HepG2 (cell line): ENCODE results near the gene CACNA1G. TPM values are rescaled to one million over a fixed set of nuclear protein-coding genes. Genes with fewer than 3 reads are reported as not detected.

Experiments
- ARHGAP35 ChIP-seq: sonication (generic); formaldehyde crosslinking; IDR thresholded peaks from 2 replicates; pipeline ENCODE4 v1.9.0; 2022; ENCODE audit warnings: mild to moderate bottlenecking, inconsistent platforms, moderate library complexity, missing genetic modification reagents, borderline replicate concordance
- ATF3 ChIP-seq: sonication (generic); formaldehyde crosslinking; IDR thresholded peaks from 2 replicates; pipeline ENCODE4 v1.4.0; 2020; ENCODE audit warnings: missing genetic modification reagents
- HOXA9 ChIP-seq: sonication (generic); formaldehyde crosslinking; IDR thresholded peaks from 2 replicates; pipeline ENCODE4 v1.8.1; 2022; ENCODE audit warnings: missing genetic modification reagents, mild to moderate bottlenecking, moderate library complexity, borderline replicate concordance
- PRDM10 ChIP-seq: sonication (generic); formaldehyde crosslinking; IDR thresholded peaks from 2 replicates; pipeline ENCODE4 v1.4.0; 2020; ENCODE audit warnings: low read depth, missing genetic modification reagents
- RBM39 ChIP-seq: fragments of 200-400 bp; formaldehyde crosslinking; IDR thresholded peaks from one replicate; pipeline ENCODE4 v1.6.1; 2018; ENCODE audit warnings: antibody characterized with exemption, mild to moderate bottlenecking, low read depth, low read length; ENCODE audit not compliant: poor library complexity, severe bottlenecking
- SP4 ChIP-seq: sonication (generic); formaldehyde crosslinking; IDR thresholded peaks from 2 replicates; pipeline ENCODE4 v1.8.1; 2023; ENCODE audit warnings: mild to moderate bottlenecking, missing genetic modification reagents
- TRAFD1 ChIP-seq: sonication (generic); formaldehyde crosslinking; IDR thresholded peaks from 2 replicates; pipeline ENCODE4 v1.5.1; 2020; ENCODE audit warnings: missing genetic modification reagents, mild to moderate bottlenecking, borderline replicate concordance
- ZFP82 ChIP-seq: sonication (generic); formaldehyde crosslinking; IDR thresholded peaks from 2 replicates; pipeline ENCODE4 v1.5.1; 2020; ENCODE audit warnings: mild to moderate bottlenecking, missing genetic modification reagents, borderline replicate concordance
- ZNF616 ChIP-seq: sonication (generic); formaldehyde crosslinking; IDR thresholded peaks from 2 replicates; pipeline ENCODE4 v1.5.0; 2020; ENCODE audit warnings: low read depth, mild to moderate bottlenecking, missing genetic modification reagents
- ZNF619 ChIP-seq: sonication (generic); formaldehyde crosslinking; IDR thresholded peaks from 2 replicates; pipeline ENCODE4 v1.4.0; 2020; ENCODE audit warnings: mild to moderate bottlenecking, missing genetic modification reagents
- ZNF678 ChIP-seq: sonication (generic); formaldehyde crosslinking; IDR thresholded peaks from 2 replicates; pipeline ENCODE4 v1.4.0; 2020; ENCODE audit warnings: mild to moderate bottlenecking, missing genetic modification reagents
- ZXDC ChIP-seq: sonication (generic); formaldehyde crosslinking; IDR thresholded peaks from 2 replicates; pipeline ENCODE4 v1.5.0; 2020; ENCODE audit warnings: mild to moderate bottlenecking, missing genetic modification reagents
- polyA plus RNA-seq, 8 experiments: library from polyadenylated mRNA; depleted of rRNA in 3 of 8; stranded (reverse) in 7 of 8; unstranded in 1 of 8; fragments of >200 nt; fragmentation: Illumina TruSeq in 4 of 8; extraction: Trizol in 4 of 8; gene quantifications; 2 replicates each; pipeline versions ENCODE4 v1.2.1 to v1.2.3, GENCODE V29; 2011 to 2016; ENCODE audit warnings: low read depth in 4 of 8, missing spikeins in 1 of 8, mixed read lengths in 1 of 8; ENCODE audit not compliant: insufficient read depth in 1 of 8
- total RNA-seq, 5 experiments: library from RNA; depleted of rRNA; stranded (reverse); fragments of >200 nt; fragmentation: Illumina TruSeq; extraction: Trizol; gene quantifications; 2 replicates each; pipeline ENCODE4 v1.2.3, GENCODE V29; 2016; ENCODE audit warnings: low read depth in 1 of 5

The CACNA1G gene
- total and polyA plus RNA-seq, 2 of the 13 experiments (the other 11 are each of a cell fraction or from before 2014, with no cell fraction given): 0.02 TPM; not detected in 1

GRCh38 chr17:50635982-50636803 lies 75.7 kb downstream of the CACNA1G start (continued):
- no peak for TF ChIP-seq TRAFD1 (CRISPR knock-in tag)
- TF ChIP-seq ZNF619 (CRISPR knock-in tag): no peak
- no peak for TF ChIP-seq ZXDC
- no peak for TF ChIP-seq ATF3
- TF ChIP-seq RBM39: no peak
- no peak for TF ChIP-seq SP4 (CRISPR knock-in tag)
- no peak for TF ChIP-seq ZNF616 (CRISPR knock-in tag)
- no peak for TF ChIP-seq HOXA9 (CRISPR knock-in tag)
- TF ChIP-seq ARHGAP35: no peak
- no peak for TF ChIP-seq PRDM10
- TF ChIP-seq ZNF678 (CRISPR knock-in tag): no peak
- TF ChIP-seq ZFP82 (CRISPR knock-in tag): no peak
